ENCODE results near the gene ZC2HC1B. TPM values are rescaled to one million over a fixed set of nuclear protein-coding genes. Genes with fewer than 3 reads are reported as not detected.

The ZC2HC1B gene
- total RNA-seq, 2 experiments from 2014 or later = not detected

GRCh38 chr6:143964674-143965081, 100.4 kb downstream of the ZC2HC1B start:
- no peak for DNase-seq
- no peak overlapping the region for H3K27ac Mint-ChIP-seq
- no peak for ATAC-seq (ENCODE audit: low read depth)
- no peaks in the 10 kb centered on the region for H3K36me3 Mint-ChIP-seq
- H3K4me1 Mint-ChIP-seq = peaks cover 1% of the 10 kb centered on the region
- H3K9me3 Mint-ChIP-seq = no peaks in the 10 kb centered on the region
- no peaks in the 10 kb centered on the region for H3K27me3 Mint-ChIP-seq
- H3K4me3 Mint-ChIP-seq = no peak overlapping the region
- POLR2A ChIA-PET = no interaction called here

GRCh38 chr6:143965503-143966171, 101.4 kb downstream of the ZC2HC1B start:
- ATAC-seq (ENCODE audit: low read depth) (no peak), DNase-seq (no peak)
- H3K9me3 Mint-ChIP-seq = no peaks in the 10 kb centered on the region
- no peaks in the 10 kb centered on the region for H3K36me3 Mint-ChIP-seq
- H3K4me3 Mint-ChIP-seq = no peak overlapping the region
- H3K27ac Mint-ChIP-seq = no peak overlapping the region
- POLR2A ChIA-PET = no interaction called here
- no peaks in the 10 kb centered on the region for H3K27me3 Mint-ChIP-seq
- H3K4me1 Mint-ChIP-seq = peaks cover 1% of the 10 kb centered on the region

GRCh38 chr6:143966312-143966711, 102.0 kb downstream of the ZC2HC1B start:
- no peaks in the 10 kb centered on the region for H3K36me3 Mint-ChIP-seq
- no peak for ATAC-seq (ENCODE audit: low read depth)
- H3K27me3 Mint-ChIP-seq = peaks cover under 1% of the 10 kb centered on the region
- no peaks in the 10 kb centered on the region for H3K9me3 Mint-ChIP-seq
- H3K4me3 Mint-ChIP-seq = no peak overlapping the region
- no peak for DNase-seq
- no peak overlapping the region for H3K27ac Mint-ChIP-seq
- POLR2A ChIA-PET = no interaction called here
- peaks cover 1% of the 10 kb centered on the region for H3K4me1 Mint-ChIP-seq

GRCh38 chr6:143967706-143968376, 103.6 kb downstream of the ZC2HC1B start:
- POLR2A ChIA-PET = no interaction called here
- H3K9me3 Mint-ChIP-seq = no peaks in the 10 kb centered on the region
- ATAC-seq (ENCODE audit: low read depth) (no peak), DNase-seq (no peak)
- no peaks in the 10 kb centered on the region for H3K36me3 Mint-ChIP-seq
- H3K4me3 Mint-ChIP-seq = no peak overlapping the region
- no peak overlapping the region for H3K27ac Mint-ChIP-seq
- H3K27me3 Mint-ChIP-seq = peaks cover 2% of the 10 kb centered on the region
- H3K4me1 Mint-ChIP-seq = peaks cover 1% of the 10 kb centered on the region

GRCh38 chr6:143969077-143969476, 104.8 kb downstream of the ZC2HC1B start:
- no peak for ATAC-seq (ENCODE audit: low read depth)
- Mint-ChIP-seq H3K4me1 (peaks cover 1% of the 10 kb centered on the region), H3K9me3 (no peaks in the 10 kb centered on the region), H3K27ac (no peak overlapping the region), H3K27me3 (peaks cover 4% of the 10 kb centered on the region), H3K36me3 (no peaks in the 10 kb centered on the region), H3K4me3 (no peak overlapping the region)
- DNase-seq = no peak
- POLR2A ChIA-PET = no interaction called here

GRCh38 chr6:143970456-143971218, 106.4 kb downstream of the ZC2HC1B start:
- H3K27me3 Mint-ChIP-seq = peaks cover 4% of the 10 kb centered on the region
- H3K4me1 Mint-ChIP-seq = peaks cover 1% of the 10 kb centered on the region
- no peak for ATAC-seq (ENCODE audit: low read depth)
- POLR2A ChIA-PET = no interaction called here
- H3K9me3 Mint-ChIP-seq = no peaks in the 10 kb centered on the region
- H3K27ac Mint-ChIP-seq = no peak overlapping the region
- no peaks in the 10 kb centered on the region for H3K36me3 Mint-ChIP-seq
- no peak for DNase-seq
- no peak overlapping the region for H3K4me3 Mint-ChIP-seq

- POLR2A ChIA-PET = no interaction called here
- Mint-ChIP-seq H3K36me3 (no peaks in the 10 kb centered on the region), H3K27me3 (peaks cover 4% of the 10 kb centered on the region), H3K27ac (no peak overlapping the region), H3K4me3 (no peak overlapping the region), H3K4me1 (peaks cover under 1% of the 10 kb centered on the region), H3K9me3 (no peaks in the 10 kb centered on the region)
- no peak for DNase-seq
- no peak for ATAC-seq (ENCODE audit: low read depth)
These were observed 107.4 kb downstream of the ZC2HC1B start for GRCh38 chr6:143971482-143972205.

- no peak for DNase-seq
- Mint-ChIP-seq H3K36me3 (no peaks in the 10 kb centered on the region), H3K27ac (no peak overlapping the region), H3K4me3 (no peak overlapping the region), H3K9me3 (no peaks in the 10 kb centered on the region), H3K27me3 (peaks cover 6% of the 10 kb centered on the region), H3K4me1 (peaks cover 3% of the 10 kb centered on the region)
- POLR2A ChIA-PET = no interaction called here
- ATAC-seq (ENCODE audit: low read depth) = no peak
These were observed 109.1 kb downstream of the ZC2HC1B start for GRCh38 chr6:143973097-143973966.

GRCh38 chr6:143974089-143974488, 109.8 kb downstream of the ZC2HC1B start:
- Mint-ChIP-seq H3K27me3 (peaks cover 6% of the 10 kb centered on the region), H3K4me3 (no peak overlapping the region), H3K27ac (no peak overlapping the region), H3K9me3 (no peaks in the 10 kb centered on the region), H3K36me3 (no peaks in the 10 kb centered on the region), H3K4me1 (peaks cover 3% of the 10 kb centered on the region)
- DNase-seq = no peak
- POLR2A ChIA-PET = no interaction called here
- ATAC-seq (ENCODE audit: low read depth) = no peak

- no peaks in the 10 kb centered on the region for H3K36me3 Mint-ChIP-seq
- H3K4me3 Mint-ChIP-seq = no peak overlapping the region
- no peaks in the 10 kb centered on the region for H3K9me3 Mint-ChIP-seq
- ATAC-seq (ENCODE audit: low read depth) (no peak), DNase-seq (no peak)
- peaks cover 3% of the 10 kb centered on the region for H3K4me1 Mint-ChIP-seq
- POLR2A ChIA-PET = interaction anchor here (0.7 kb wide), 1 partner anchor 452 kb away, joined by 5 read pairs; no protein-coding TSS in a partner anchor
- no peak overlapping the region for H3K27ac Mint-ChIP-seq
- H3K27me3 Mint-ChIP-seq = peaks cover 4% of the 10 kb centered on the region
These were observed 112.6 kb downstream of the ZC2HC1B start for GRCh38 chr6:143976806-143977349.

- DNase-seq (no peak), ATAC-seq (ENCODE audit: low read depth) (no peak)
- Mint-ChIP-seq H3K36me3 (no peaks in the 10 kb centered on the region), H3K9me3 (no peaks in the 10 kb centered on the region), H3K27me3 (peaks cover 2% of the 10 kb centered on the region), H3K27ac (no peak overlapping the region), H3K4me1 (peaks cover 3% of the 10 kb centered on the region), H3K4me3 (no peak overlapping the region)
- POLR2A ChIA-PET = no interaction called here
These were observed 116.6 kb downstream of the ZC2HC1B start for GRCh38 chr6:143980921-143981320.

GRCh38 chr6:143982968-143983367, 118.7 kb downstream of the ZC2HC1B start:
- no peaks in the 10 kb centered on the region for H3K4me1 Mint-ChIP-seq
- H3K4me3 Mint-ChIP-seq = no peak overlapping the region
- DNase-seq (no peak), ATAC-seq (ENCODE audit: low read depth) (no peak)
- POLR2A ChIA-PET = no interaction called here
- H3K9me3 Mint-ChIP-seq = no peaks in the 10 kb centered on the region
- no peaks in the 10 kb centered on the region for H3K36me3 Mint-ChIP-seq
- no peak overlapping the region for H3K27ac Mint-ChIP-seq
- H3K27me3 Mint-ChIP-seq = no peaks in the 10 kb centered on the region

All from activated naive CD8-positive, alpha-beta T cell treated with anti-CD3 and anti-CD28 coated beads, Interleukin-2, amount 10 ng/mL, durations not matched to agents 7 days and 5 days (primary cell).